Measurements from ENCODE around the gene SLC2A4RG. TPM values are rescaled to one million over a fixed set of nuclear protein-coding genes. Genes with fewer than 3 reads are reported as not detected.

The SLC2A4RG gene
- total RNA-seq, 1 donor from 2014 or later: 64.1 TPM

DNA sequence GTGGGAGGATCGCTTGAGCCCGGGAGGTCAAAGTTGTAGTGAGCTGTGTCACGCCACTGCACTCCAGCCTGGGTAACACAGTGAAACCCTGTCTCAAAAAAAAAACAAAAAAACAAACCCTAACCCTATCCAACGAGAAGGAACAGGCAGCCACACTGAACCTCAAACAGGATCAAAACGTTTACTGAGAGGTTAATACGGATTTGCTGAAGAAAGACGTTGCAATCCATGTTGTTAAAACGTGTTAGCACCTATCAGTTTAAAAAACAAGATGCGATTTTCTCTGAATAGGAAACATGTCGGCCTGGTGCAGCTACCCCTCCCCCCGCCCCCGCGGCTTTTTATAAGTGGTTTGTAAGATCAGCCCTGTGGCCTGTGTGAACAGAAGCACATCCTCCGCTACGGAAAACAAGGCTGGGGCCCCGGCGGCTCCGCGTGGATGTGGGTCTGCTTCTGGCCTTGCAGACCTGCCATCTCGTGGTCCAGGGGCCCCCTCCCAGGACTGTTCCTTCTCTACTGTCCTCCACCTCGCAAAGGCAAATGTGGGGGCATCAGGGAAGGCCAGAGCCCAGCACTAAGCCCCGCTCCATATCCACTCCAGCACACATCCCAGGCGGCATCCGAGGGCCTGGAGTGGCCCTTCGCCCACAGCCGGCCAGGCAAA lies 11.4 kb downstream of the SLC2A4RG start:
- intact Hi-C loops (cut with DNase I): no loop called here
- no peak overlapping the region for H3K4me3 ChIP-seq
- peak overlapping the region; percentile 47 for H3K27ac ChIP-seq
- H3K36me3 ChIP-seq: no peaks in the 10 kb centered on the region
- H3K27me3 ChIP-seq: no peaks in the 10 kb centered on the region
- H3K9me3 ChIP-seq: no peaks in the 10 kb centered on the region
- no peak for DNase-seq
- TF ChIP-seq, protein P1, sequence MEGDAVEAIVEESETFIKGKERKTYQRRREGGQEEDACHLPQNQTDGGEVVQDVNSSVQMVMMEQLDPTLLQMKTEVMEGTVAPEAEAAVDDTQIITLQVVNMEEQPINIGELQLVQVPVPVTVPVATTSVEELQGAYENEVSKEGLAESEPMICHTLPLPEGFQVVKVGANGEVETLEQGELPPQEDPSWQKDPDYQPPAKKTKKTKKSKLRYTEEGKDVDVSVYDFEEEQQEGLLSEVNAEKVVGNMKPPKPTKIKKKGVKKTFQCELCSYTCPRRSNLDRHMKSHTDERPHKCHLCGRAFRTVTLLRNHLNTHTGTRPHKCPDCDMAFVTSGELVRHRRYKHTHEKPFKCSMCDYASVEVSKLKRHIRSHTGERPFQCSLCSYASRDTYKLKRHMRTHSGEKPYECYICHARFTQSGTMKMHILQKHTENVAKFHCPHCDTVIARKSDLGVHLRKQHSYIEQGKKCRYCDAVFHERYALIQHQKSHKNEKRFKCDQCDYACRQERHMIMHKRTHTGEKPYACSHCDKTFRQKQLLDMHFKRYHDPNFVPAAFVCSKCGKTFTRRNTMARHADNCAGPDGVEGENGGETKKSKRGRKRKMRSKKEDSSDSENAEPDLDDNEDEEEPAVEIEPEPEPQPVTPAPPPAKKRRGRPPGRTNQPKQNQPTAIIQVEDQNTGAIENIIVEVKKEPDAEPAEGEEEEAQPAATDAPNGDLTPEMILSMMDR (IDR thresholded peaks at IDR 0.05): no peak
- no peaks in the 10 kb centered on the region for H3K4me1 ChIP-seq
- no peak for ATAC-seq

DNA sequence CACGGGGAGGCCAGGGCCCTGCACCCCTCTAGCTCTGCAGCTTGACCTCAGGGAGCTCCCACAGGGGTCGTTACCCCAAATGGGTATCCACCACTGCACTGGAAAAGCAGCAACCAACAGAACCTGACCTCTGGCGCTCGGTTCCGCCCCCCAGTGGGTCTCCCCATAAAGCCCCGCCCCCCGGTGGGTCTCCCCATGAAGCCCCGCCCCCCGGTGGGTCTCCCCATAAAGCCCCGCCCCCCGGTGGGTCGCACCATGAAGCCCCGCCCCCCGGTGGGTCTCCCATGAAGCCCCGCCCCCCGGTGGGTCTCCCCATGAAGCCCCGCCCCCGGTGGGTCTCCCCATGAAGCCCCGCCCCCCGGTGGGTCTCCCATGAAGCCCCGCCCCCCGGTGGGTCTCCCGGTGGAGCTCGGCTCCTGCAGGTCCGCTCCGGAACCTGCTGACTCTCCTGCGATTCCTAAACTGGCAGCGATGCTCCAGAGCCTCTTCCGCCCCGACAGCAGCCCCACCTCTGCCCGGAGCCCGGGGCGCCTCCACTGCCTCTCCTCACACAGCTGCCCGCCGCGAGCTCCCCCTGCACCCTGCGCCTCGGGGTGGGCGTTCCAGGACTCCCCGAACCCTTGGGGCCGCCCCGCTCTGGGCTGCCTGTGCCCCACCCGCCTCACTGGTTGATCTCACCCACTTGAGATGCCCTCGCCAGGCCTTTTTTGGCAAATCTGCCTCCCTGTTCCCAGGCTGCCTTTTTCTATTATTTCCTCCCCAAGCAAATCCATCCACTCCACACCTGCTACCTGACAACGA lies 12.1 kb downstream of the SLC2A4RG start:
- H3K4me1 ChIP-seq: no peaks in the 10 kb centered on the region
- H3K4me3 ChIP-seq: no peak overlapping the region
- intact Hi-C loops (cut with DNase I): no loop called here
- DNase-seq: no peak
- no peaks in the 10 kb centered on the region for H3K9me3 ChIP-seq
- no peak for ATAC-seq
- TF ChIP-seq, protein P1 (IDR thresholded peaks at IDR 0.05): no peak
- no peaks in the 10 kb centered on the region for H3K36me3 ChIP-seq
- H3K27me3 ChIP-seq: no peaks in the 10 kb centered on the region
- H3K27ac ChIP-seq: peak overlapping the region; percentile 47

DNA sequence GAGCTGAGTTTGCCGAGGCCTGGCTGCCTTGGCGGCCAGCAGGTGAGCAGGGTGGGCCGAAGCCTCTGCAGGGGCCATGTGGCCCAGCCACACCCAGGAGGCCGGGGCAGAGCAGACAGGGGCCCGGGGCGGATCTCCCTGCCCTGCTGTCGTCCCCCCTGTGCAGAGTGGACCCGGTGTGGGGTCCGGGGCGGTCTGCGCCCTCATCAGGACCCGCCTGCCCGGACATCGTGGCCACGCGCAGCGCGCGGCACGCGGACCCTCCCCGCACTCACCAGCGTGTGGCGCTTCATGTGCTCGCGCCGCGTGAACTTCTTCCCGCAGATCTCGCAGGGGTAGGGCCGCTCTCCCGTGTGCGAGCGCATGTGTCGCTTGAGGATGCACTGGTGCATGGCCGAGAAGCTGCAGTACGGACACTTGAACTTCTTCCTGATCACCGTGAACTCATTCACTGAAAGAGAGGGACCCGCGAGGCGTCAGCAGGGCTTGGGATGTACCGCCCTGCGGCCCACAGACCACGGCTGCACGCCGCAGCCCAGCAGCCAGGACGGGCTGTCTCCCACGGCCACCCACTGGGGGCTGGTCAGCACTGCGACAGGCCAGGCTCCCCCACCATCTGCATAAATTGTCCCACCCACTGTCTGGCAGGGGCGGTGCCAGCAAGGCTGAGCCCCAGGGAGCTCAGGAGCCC lies 13.0 kb downstream of the SLC2A4RG start:
- no peak for DNase-seq
- H3K4me1 ChIP-seq: no peaks in the 10 kb centered on the region
- no peak for ATAC-seq
- intact Hi-C loops (cut with DNase I): no loop called here
- no peaks in the 10 kb centered on the region for H3K27me3 ChIP-seq
- H3K9me3 ChIP-seq: no peaks in the 10 kb centered on the region
- H3K4me3 ChIP-seq: no peak overlapping the region
- no peaks in the 10 kb centered on the region for H3K36me3 ChIP-seq
- H3K27ac ChIP-seq: no peak overlapping the region
- TF ChIP-seq, protein P1 (IDR thresholded peaks at IDR 0.05): no peak

DNA sequence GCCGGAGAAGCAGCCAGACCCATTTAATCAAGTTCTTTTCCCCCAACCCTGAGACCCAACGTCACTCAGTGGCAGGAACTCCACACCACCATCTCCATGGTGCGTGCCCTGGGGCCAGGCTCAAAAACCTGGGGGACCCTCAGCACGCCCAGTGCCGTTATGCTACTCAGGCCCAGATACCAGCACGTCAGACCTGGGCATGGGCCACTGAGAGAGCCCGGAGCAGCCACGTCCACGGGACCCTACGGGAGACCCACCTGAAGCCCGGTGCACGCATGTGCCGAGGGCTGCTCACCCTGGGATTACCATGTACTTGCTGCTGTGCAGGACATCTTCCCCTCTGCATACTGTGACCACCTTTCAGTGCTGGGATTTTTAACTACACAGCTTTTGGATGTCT lies 13.8 kb downstream of the SLC2A4RG start:
- intact Hi-C loops (cut with DNase I): no loop called here

DNA sequence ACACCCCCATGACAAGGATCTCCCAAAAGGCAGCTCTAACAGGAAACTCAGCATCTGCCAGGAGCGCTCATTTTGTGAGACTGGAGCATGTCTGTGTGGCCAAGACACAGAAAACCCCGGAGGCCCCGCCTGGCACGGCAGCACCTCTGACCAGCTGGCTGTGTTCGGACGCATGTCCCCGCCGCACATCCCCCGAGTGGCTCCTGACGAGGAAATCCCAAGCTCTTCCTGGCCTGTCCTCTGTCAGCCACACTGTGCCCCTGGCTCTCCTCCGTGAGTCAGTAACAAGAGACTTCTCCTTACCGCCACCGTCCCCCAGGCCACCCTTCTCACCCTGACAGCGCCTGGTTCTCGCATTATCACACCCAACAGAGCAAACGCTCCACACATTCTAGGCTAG lies 14.4 kb downstream of the SLC2A4RG start:
- ATAC-seq (no peak), DNase-seq (no peak)
- Histone ChIP-seq H3K4me1 (no peaks in the 10 kb centered on the region), H3K27me3 (no peaks in the 10 kb centered on the region), H3K4me3 (no peak overlapping the region), H3K9me3 (no peaks in the 10 kb centered on the region), H3K36me3 (no peaks in the 10 kb centered on the region), H3K27ac (no peak overlapping the region)
- TF ChIP-seq, protein P1 (IDR thresholded peaks at IDR 0.05): no peak
- intact Hi-C loops (cut with DNase I): no loop called here

More for the DNA sequence above, 13.8 kb downstream of the SLC2A4RG start:
- Histone ChIP-seq H3K27me3 (no peaks in the 10 kb centered on the region), H3K4me3 (no peak overlapping the region), H3K9me3 (no peaks in the 10 kb centered on the region), H3K36me3 (no peaks in the 10 kb centered on the region), H3K4me1 (no peaks in the 10 kb centered on the region), H3K27ac (no peak overlapping the region)
- ATAC-seq (no peak), DNase-seq (no peak)
- TF ChIP-seq, protein P1 (IDR thresholded peaks at IDR 0.05): no peak

Measured in upper lobe of right lung (tissue), 1 donor.